ENCODE measurements around the gene FRMPD4.

Gene FRMPD4

GRCh38 chrX:12307961-12308360, 169.7 kb downstream of the FRMPD4 start:
- DNase-seq: no peak

GRCh38 chrX:12308420-12308819, 170.1 kb downstream of the FRMPD4 start:
- DNase-seq: no peak

GRCh38 chrX:12309040-12309743, 170.9 kb downstream of the FRMPD4 start:
- no peak for DNase-seq

- DNase-seq: no peak
These were observed 171.4 kb downstream of the FRMPD4 start for GRCh38 chrX:12309744-12310076.

GRCh38 chrX:12314651-12315050, 176.4 kb downstream of the FRMPD4 start:
- DNase-seq: no peak

GRCh38 chrX:12315526-12315925, 177.3 kb downstream of the FRMPD4 start:
- DNase-seq: no peak

- DNase-seq: no peak
These were observed 180.8 kb downstream of the FRMPD4 start for GRCh38 chrX:12319003-12319519.

GRCh38 chrX:12319992-12320391, 181.7 kb downstream of the FRMPD4 start:
- no peak for DNase-seq

GRCh38 chrX:12322031-12322430, 183.8 kb downstream of the FRMPD4 start:
- no peak for DNase-seq

GRCh38 chrX:12325171-12325570, 186.9 kb downstream of the FRMPD4 start:
- DNase-seq: no peak

- no peak for DNase-seq
These were observed 189.6 kb downstream of the FRMPD4 start for GRCh38 chrX:12327836-12328235.

GRCh38 chrX:12329476-12329875, 191.2 kb downstream of the FRMPD4 start:
- DNase-seq: no peak

- DNase-seq: no peak
These were observed 192.6 kb downstream of the FRMPD4 start for GRCh38 chrX:12330841-12331240.

- no peak for DNase-seq
These were observed 194.6 kb downstream of the FRMPD4 start for GRCh38 chrX:12332786-12333347.

- no peak for DNase-seq
These were observed 201.6 kb downstream of the FRMPD4 start for GRCh38 chrX:12339921-12340320.

GRCh38 chrX:12344954-12345353, 206.7 kb downstream of the FRMPD4 start:
- no peak for DNase-seq

GRCh38 chrX:12349201-12349600, 210.9 kb downstream of the FRMPD4 start:
- DNase-seq: no peak

- DNase-seq: no peak
These were observed 214.6 kb downstream of the FRMPD4 start for GRCh38 chrX:12352922-12353321.

- DNase-seq: peak; percentile 12
These were observed 222.1 kb downstream of the FRMPD4 start for GRCh38 chrX:12360383-12360782.

- no peak for DNase-seq
These were observed 222.8 kb downstream of the FRMPD4 start for GRCh38 chrX:12360986-12361598.

- DNase-seq: no peak
These were observed 224.9 kb downstream of the FRMPD4 start for GRCh38 chrX:12363216-12363615.

GRCh38 chrX:12366440-12366839, 228.2 kb downstream of the FRMPD4 start:
- DNase-seq: no peak

- DNase-seq: no peak
These were observed 229.0 kb downstream of the FRMPD4 start for GRCh38 chrX:12367254-12367653.

- peak; percentile 13 for DNase-seq
These were observed 232.3 kb downstream of the FRMPD4 start for GRCh38 chrX:12370497-12370986.

Data from amniotic stem cell (primary cell).